ENCODE measurements around the gene DAB2IP. TPM values are rescaled to one million over a fixed set of nuclear protein-coding genes. Genes with fewer than 3 reads are reported as not detected.

The DAB2IP gene
- total RNA-seq, 2 donors from 2014 or later: 51.6 to 83.2 TPM

DNA sequence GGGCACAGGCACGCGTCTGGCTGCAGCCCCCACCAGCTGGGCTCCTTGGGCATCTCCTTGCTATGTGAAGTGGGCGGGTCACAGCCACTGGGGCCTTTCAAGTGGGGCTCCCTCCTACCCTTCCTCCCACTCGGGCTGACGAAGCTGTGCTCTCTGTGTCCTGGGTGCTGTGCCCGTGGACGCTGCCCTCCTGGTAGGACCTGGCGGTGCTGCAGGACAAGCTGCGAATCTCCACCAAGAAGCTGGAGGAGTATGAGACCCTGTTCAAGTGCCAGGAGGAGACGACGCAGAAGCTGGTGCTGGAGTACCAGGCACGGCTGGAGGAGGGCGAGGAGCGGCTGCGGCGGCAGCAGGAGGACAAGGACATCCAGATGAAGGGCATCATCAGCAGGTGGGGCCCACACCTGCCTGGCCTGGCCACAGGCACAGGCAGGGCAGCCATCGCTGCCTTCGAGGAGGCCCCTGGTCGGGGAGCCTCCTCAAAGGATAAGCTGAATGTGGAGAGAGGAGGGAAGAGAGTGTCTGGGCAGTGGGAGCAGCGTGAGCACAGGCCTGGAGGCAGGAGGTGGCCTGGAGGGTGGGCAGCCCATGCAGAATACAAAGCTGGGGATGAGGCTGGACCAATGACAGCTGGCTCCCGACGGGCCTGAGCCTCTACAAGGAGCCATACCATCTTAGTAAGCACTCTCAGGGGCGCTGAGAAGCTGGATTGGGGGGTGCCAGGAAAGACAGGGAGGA lies 124.7 kb downstream of the DAB2IP start:
- Histone ChIP-seq H3K36me3 (peaks cover 1 to 12% of the 10 kb centered on the region in 2 donors), H3K27me3 (replicated peaks; ENCODE audit: insufficient read depth) (no peaks in the 10 kb centered on the region), H3K4me1 (replicated peaks) (no peaks in the 10 kb centered on the region), H3K4me3 (no peak overlapping the region), H3K9me3 (no peaks in the 10 kb centered on the region), H3K27ac (no peak overlapping the region)
- WGBS: 94% methylated on average over 23 of the region's 23 CpGs
- intact Hi-C loops (cut with DNase I): no loop called here
- TF ChIP-seq POLR2AphosphoS5 (IDR thresholded peaks at IDR 0.05) (no peak), POLR2A (IDR thresholded peaks at IDR 0.05) (no peak)
- TF ChIP-seq, protein P1, sequence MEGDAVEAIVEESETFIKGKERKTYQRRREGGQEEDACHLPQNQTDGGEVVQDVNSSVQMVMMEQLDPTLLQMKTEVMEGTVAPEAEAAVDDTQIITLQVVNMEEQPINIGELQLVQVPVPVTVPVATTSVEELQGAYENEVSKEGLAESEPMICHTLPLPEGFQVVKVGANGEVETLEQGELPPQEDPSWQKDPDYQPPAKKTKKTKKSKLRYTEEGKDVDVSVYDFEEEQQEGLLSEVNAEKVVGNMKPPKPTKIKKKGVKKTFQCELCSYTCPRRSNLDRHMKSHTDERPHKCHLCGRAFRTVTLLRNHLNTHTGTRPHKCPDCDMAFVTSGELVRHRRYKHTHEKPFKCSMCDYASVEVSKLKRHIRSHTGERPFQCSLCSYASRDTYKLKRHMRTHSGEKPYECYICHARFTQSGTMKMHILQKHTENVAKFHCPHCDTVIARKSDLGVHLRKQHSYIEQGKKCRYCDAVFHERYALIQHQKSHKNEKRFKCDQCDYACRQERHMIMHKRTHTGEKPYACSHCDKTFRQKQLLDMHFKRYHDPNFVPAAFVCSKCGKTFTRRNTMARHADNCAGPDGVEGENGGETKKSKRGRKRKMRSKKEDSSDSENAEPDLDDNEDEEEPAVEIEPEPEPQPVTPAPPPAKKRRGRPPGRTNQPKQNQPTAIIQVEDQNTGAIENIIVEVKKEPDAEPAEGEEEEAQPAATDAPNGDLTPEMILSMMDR (IDR thresholded peaks at IDR 0.05): no peak
- DNase-seq (ENCODE audit: low spot score): no peak

DNA sequence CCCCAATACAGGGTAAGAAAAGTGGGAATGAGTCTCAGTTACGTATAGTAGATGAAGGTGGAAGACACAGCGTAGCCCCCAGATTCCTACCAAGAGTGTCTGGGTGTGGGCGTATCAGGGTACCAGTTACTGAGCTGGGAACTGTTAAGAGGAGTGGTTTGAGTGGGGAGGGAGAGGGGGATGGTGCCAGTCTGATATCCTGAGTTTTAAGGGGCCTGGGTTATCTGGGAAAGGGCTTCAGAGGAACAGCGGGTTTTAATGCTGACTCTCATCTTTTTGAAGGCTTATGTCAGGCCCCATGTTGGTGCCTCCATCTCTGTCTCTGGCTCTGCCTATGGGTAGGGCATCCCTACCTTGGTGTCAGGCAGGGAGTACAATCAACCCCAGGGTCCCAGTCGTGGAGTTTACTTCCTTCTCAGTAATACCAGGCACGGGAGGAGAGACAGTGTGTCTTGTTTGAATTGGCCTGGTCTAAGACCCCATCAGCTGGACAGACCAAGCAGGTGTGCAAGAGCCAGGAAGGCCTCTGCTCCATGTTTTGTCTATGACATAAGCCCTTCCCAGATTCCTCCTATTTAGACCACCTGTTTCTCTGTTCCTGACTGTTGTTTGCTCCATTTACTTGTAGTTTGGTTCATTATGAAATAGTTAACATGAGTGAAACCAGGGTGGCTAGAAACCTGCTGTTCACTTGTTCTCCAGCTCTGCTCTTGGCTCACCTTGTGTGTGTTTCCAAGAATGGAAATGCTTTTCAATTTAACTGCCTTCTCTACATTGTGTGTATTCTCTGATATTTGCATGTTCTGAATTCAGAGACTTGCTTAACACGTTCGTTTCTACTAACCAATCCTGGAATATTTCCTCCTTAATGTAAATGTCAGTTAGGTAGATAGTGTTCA lies 125.6 kb downstream of the DAB2IP start:
- DNase-seq (ENCODE audit: low spot score): no peak
- Histone ChIP-seq H3K9me3 (no peaks in the 10 kb centered on the region), H3K4me1 (replicated peaks) (no peaks in the 10 kb centered on the region), H3K27me3 (replicated peaks; ENCODE audit: insufficient read depth) (no peaks in the 10 kb centered on the region), H3K27ac (no peak overlapping the region), H3K4me3 (no peak overlapping the region), H3K36me3 (peaks cover 9 to 15% of the 10 kb centered on the region in 2 donors)
- intact Hi-C loops (cut with DNase I): no loop called here
- WGBS: 82% methylated on average over 8 of the region's 8 CpGs
- TF ChIP-seq, protein P1 (IDR thresholded peaks at IDR 0.05): no peak
- no peak for TF ChIP-seq POLR2AphosphoS5 (IDR thresholded peaks at IDR 0.05)
- TF ChIP-seq POLR2A (IDR thresholded peaks at IDR 0.05): no peak

DNA sequence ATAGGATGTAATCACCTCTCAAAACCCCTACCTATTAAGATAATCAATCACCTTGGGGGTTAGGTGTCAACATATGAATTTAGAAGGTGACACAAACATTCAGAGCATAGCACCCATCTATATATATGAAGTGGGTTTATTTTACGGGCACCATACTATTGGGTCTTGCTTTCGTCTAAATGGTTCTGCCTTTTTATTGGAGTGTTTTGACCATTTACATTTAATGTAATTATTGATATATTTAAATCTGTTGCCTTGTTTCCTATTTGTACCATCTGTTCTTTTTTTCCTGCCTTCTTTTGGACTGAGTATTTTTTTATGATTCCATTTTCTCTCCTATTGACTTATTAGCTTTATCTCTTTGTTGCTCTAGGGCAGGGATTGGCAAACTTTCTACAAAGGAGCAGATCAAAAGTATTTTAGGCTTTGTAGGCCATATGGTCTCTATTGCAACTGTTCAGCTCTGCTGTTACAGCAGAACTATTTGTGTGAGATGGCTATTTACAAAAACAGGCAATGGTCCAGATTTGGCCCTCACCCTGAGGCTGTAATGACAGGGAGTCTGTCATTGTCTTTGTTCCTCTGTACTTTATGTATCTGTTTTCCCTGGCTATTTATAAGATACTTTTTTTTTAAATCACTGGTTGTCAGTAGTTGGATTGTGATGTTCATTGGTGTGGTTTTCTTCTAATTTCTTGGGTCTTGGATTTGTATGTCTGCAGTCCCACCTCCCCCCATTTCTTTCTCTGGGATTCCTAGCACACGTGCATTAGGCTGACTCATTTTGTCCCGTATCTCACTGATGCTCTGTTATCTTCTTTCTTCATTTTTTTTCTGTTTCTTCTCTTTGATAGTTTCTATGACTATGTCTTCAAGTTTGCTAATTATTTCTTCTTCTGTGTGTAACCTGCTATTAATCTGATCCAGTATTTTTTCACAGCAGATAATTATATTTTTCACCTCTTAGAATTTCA lies 127.1 kb downstream of the DAB2IP start:
- 87% methylated on average over 4 of the region's 4 CpGs for WGBS
- no peak overlapping the region for H3K4me3 ChIP-seq
- no peaks in the 10 kb centered on the region for H3K4me1 ChIP-seq (replicated peaks)
- no peak for DNase-seq (ENCODE audit: low spot score)
- H3K27me3 ChIP-seq (replicated peaks; ENCODE audit: insufficient read depth): no peaks in the 10 kb centered on the region
- peaks cover 9 to 17% of the 10 kb centered on the region in 2 donors for H3K36me3 ChIP-seq
- intact Hi-C loops (cut with DNase I): no loop called here
- no peak overlapping the region for H3K27ac ChIP-seq
- H3K9me3 ChIP-seq: no peaks in the 10 kb centered on the region
- TF ChIP-seq, protein P1 (IDR thresholded peaks at IDR 0.05): no peak
- TF ChIP-seq POLR2AphosphoS5 (IDR thresholded peaks at IDR 0.05) (no peak), POLR2A (IDR thresholded peaks at IDR 0.05) (no peak)

DNA sequence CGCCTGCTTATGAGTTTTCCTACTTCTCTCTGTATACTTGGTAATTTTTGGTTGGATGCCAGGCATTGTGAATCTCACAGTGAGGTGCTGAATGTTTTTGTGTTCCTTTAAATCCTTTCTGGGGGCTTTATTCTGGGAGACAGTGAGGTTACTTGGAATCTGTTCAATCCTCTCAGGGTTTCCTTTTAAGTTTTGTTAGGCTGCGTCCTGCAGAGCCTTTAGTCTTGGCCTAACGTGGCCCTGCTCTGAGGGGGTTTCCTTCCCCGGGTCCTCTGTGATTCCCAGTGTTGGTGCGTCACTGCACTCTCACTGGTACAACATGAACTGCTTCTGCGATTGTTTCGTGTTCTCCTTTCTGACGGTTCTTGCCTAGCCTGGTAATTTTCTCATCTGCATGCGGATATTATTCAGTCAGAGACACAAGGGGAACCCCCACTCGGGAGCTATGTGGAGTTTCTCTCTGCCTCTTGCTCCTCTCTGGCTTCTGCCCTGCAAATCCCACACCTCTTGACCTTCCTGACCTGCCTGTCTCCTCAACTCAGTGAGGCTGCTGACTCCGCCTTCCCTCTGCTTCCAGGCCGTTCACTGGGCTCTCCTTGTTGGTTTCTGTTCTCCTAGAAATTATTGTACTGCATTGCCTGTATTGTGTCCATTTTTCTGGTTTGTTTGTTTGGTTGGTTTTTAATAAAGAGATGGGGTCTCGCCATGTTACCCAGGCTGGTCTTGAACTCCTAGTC lies 128.1 kb downstream of the DAB2IP start:
- WGBS: 57% methylated on average over 13 of the region's 13 CpGs
- peak overlapping the region in 1 of 2 donors; percentile 54 for H3K27ac ChIP-seq
- no peak for DNase-seq (ENCODE audit: low spot score)
- TF ChIP-seq POLR2AphosphoS5 (IDR thresholded peaks at IDR 0.05): peak; percentile 39
- no peak for TF ChIP-seq POLR2A (IDR thresholded peaks at IDR 0.05)
- H3K4me1 ChIP-seq (replicated peaks): no peaks in the 10 kb centered on the region
- H3K27me3 ChIP-seq (replicated peaks; ENCODE audit: insufficient read depth): no peaks in the 10 kb centered on the region
- peaks cover 9 to 10% of the 10 kb centered on the region in 2 donors for H3K36me3 ChIP-seq
- no peaks in the 10 kb centered on the region for H3K9me3 ChIP-seq
- intact Hi-C loops (cut with DNase I): no loop called here
- H3K4me3 ChIP-seq: no peak overlapping the region

All from prostate gland (tissue), 2 donors.